Peyer's patch (tissue), 4 donors: ENCODE measurements around the gene RPS24. TPM values are rescaled to one million over a fixed set of nuclear protein-coding genes. Genes with fewer than 3 reads are reported as not detected.
"Not testable (repeated sequence)": the region's sequence is repeated elsewhere in the genome, so short reads cannot be mapped to it uniquely, and the experiment has no call there.

ENCODE experiments used
- DNase-seq, 3 donors: peaks; one replicate each; pipeline ENCODE4 v3.0.0-alpha.2; 2017 to 2019
- H3K27ac ChIP-seq, 4 donors: fragments of 200-600 bp; sonication (generic); one replicate each; pipeline ENCODE4 v1.5.1; 2016 to 2019
- H3K27me3 ChIP-seq, 2 donors: fragments of 200-600 bp; sonication (generic); one replicate each; pipeline ENCODE4 v1.5.1; 2019
- H3K36me3 ChIP-seq, 3 donors: fragments of 200-600 bp; sonication (generic); one replicate each; pipeline ENCODE4 v1.5.1; 2016 to 2019
- H3K4me1 ChIP-seq, 4 donors: fragments of 200-600 bp; sonication (generic); one replicate each; pipeline ENCODE4 v1.5.1; 2016 to 2019
- H3K4me3 ChIP-seq, 4 donors: fragments of 200-600 bp; sonication (generic); 1 replicate in 3 of 4; 2 replicates in 1 of 4; pipeline ENCODE4 v1.5.1; 2016 to 2019; ENCODE audit warnings: mild to moderate bottlenecking in 1 of 4
- H3K9me3 ChIP-seq, 4 donors: fragments of 200-600 bp; sonication (generic); one replicate each; pipeline ENCODE4 v1.5.1; 2016 to 2019; ENCODE audit warnings: mild to moderate bottlenecking in 1 of 4
- POLR2A ChIP-seq, 2 donors: fragments of 450-650 bp; IDR thresholded peaks; one replicate each; pipeline ENCODE4 v1.5.1; 2017; ENCODE audit warnings: antibody characterized with exemption in 2 of 2, mild to moderate bottlenecking in 2 of 2, moderate library complexity in 2 of 2
- total RNA-seq, 4 donors: library from RNA; depleted of rRNA; stranded (reverse); fragments of >200 nt; gene quantifications; one replicate each; pipeline ENCODE4 v1.1.0, GENCODE V29; 2016
- TF ChIP-seq, protein P1 (sequence below), 6 experiments: fragments of 450-650 bp in 4 of 6; fragments of 200-600 bp in 2 of 6; sonication (generic) in 1 of 6; IDR thresholded peaks; one replicate each; pipeline ENCODE4 v1.5.1; 2017 to 2019; ENCODE audit warnings: antibody characterized with exemption in 6 of 6, mild to moderate bottlenecking in 3 of 6, moderate library complexity in 1 of 6

Gene RPS24
- total RNA-seq, 4 donors from 2014 or later, result 999 to 2,177 (median 1,337) TPM

DNA sequence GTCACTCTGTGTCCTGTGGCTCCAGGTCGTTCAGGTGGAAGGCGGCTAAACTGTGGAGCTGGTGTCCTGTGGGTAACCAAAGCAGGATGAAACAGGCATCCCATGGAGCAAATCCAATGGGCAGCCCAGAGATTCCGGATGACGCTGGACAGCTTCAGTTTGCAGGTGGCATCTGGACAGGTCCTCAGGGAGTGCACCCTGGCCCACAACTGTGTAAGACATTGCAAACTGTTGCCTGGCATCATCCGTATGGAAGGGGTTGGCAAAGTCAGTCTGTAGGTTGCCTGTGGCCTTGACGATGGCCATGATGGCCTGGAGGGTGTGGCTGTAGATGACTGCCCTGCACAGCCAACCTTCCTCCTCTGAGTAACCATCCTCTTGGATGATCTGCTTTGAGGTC is 35.5 kb downstream of the RPS24 start:
- Histone ChIP-seq H3K9me3 (no peaks in the 10 kb centered on the region), H3K4me1 (no peaks in the 10 kb centered on the region), H3K36me3 (no peaks in the 10 kb centered on the region), H3K27me3 (no peaks in the 10 kb centered on the region), H3K27ac (no peak overlapping the region), H3K4me3 (no peak overlapping the region)
- no peak for DNase-seq
- TF ChIP-seq, protein P1, sequence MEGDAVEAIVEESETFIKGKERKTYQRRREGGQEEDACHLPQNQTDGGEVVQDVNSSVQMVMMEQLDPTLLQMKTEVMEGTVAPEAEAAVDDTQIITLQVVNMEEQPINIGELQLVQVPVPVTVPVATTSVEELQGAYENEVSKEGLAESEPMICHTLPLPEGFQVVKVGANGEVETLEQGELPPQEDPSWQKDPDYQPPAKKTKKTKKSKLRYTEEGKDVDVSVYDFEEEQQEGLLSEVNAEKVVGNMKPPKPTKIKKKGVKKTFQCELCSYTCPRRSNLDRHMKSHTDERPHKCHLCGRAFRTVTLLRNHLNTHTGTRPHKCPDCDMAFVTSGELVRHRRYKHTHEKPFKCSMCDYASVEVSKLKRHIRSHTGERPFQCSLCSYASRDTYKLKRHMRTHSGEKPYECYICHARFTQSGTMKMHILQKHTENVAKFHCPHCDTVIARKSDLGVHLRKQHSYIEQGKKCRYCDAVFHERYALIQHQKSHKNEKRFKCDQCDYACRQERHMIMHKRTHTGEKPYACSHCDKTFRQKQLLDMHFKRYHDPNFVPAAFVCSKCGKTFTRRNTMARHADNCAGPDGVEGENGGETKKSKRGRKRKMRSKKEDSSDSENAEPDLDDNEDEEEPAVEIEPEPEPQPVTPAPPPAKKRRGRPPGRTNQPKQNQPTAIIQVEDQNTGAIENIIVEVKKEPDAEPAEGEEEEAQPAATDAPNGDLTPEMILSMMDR (IDR thresholded peaks at IDR 0.05), result no peak

DNA sequence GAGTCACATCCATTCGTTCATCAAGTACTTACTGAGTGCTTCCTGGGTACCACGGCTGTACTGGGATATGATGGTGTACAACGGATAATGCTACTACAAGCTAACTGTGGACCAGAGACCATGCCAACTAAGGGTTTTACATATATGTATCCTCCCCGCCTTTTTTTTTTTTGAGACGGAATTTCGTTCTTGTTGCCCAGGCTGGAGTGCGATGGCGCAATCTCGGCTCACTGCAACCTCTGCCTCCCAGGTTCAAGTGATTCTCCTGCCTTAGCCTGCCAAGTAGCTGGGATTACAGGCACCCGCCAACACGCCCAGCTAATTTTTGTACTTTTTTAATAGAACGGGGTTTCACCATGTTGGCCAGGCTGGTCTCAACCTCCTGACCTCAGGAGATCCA is 36.4 kb downstream of the RPS24 start:
- not testable (repeated sequence) for H3K4me1 ChIP-seq, H3K9me3 ChIP-seq, H3K27ac ChIP-seq, H3K4me3 ChIP-seq, DNase-seq, H3K27me3 ChIP-seq, H3K36me3 ChIP-seq

DNA sequence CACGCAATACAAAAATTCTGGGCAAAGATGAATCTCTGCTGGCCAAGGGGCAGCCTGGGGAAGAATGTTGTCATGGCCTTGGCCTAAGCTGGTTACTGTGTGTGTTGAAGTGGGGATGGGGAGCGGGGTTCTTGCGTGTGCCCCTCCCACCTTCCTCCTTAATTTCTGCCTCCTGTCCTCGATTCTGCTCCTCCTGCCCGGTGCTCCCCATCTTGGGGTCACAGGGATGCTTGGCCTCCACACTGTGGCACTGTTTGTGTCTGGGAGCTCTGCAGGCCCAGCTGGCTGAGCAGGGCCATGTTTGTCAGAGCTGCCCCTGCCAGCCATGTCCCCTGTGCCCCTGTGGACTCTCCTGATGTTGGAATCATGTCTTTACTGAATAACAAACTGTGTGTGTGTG is 37.1 kb downstream of the RPS24 start:
- Histone ChIP-seq H3K4me3 (no peak overlapping the region), H3K36me3 (no peaks in the 10 kb centered on the region), H3K4me1 (no peaks in the 10 kb centered on the region), H3K27ac (no peak overlapping the region), H3K27me3 (no peaks in the 10 kb centered on the region), H3K9me3 (peaks cover 0 to 2% (median 0%) of the 10 kb centered on the region in 4 donors)
- TF ChIP-seq, protein P1 (IDR thresholded peaks at IDR 0.05), result no peak
- TF ChIP-seq POLR2A (IDR thresholded peaks at IDR 0.05), result no peak
- no peak for DNase-seq

DNA sequence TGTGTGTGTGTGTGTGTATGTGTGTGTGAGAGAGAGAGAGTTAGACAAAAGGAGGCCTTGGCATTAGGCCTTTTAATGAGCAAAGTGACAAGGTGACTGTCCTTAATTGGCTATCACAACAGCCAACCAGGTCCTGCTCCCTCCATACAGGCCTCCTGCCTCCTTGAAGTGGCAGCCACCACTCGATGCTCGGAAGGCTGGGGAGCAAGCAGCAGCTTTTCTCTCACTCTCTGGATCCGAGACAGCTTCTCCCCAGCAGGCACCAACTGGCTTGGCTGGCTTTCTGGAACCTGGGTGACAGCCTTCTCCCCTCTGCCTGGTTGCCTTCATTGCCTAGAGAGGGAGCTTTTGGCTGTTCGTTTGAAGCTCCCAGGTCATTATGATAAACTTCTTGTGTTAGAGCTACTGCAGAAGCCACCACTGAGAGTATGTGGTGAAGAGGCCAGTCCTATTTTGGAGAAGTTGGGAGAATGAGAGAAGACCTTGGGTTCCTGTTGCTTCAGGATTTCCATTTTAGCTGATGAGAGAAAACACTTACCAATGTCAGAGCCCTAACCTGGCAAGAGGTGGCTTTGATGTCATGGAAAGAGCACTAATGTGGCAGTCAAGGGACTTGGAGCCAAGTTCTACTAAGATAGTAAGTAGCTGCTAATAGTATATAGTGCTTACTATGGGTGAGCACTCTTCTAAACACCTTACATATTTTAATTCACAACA is 37.6 kb downstream of the RPS24 start:
- no peak overlapping the region for H3K27ac ChIP-seq
- H3K27me3 ChIP-seq, result no peaks in the 10 kb centered on the region
- no peak for DNase-seq
- H3K36me3 ChIP-seq, result no peaks in the 10 kb centered on the region
- H3K9me3 ChIP-seq, result peaks cover 0 to 3% (median 0%) of the 10 kb centered on the region in 4 donors
- H3K4me3 ChIP-seq, result no peak overlapping the region
- H3K4me1 ChIP-seq, result no peaks in the 10 kb centered on the region
- no peak for TF ChIP-seq POLR2A (IDR thresholded peaks at IDR 0.05)
- TF ChIP-seq, protein P1 (IDR thresholded peaks at IDR 0.05), result no peak

DNA sequence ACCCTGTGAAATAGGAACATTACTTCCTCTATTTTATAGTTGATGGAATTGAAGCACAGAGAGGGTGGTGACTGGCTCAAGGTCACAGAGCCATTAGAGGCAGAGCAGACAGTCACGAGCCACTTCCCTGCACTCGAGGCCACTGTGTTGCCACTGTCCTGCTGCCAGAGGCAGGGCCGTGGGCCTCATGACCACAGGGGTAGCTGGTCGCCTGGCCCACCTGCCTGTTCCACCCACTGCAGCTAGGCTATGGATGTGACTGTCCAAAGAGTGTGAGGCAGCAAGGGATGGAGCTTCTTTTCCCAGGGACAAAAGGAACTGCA is 38.2 kb downstream of the RPS24 start:
- H3K36me3 ChIP-seq, result no peaks in the 10 kb centered on the region
- no peak overlapping the region for H3K4me3 ChIP-seq
- H3K4me1 ChIP-seq, result no peaks in the 10 kb centered on the region
- DNase-seq, result no peak
- H3K9me3 ChIP-seq, result peaks cover 0 to 3% (median 0%) of the 10 kb centered on the region in 4 donors
- TF ChIP-seq, protein P1 (IDR thresholded peaks at IDR 0.05), result no peak
- TF ChIP-seq POLR2A (IDR thresholded peaks at IDR 0.05), result no peak
- no peaks in the 10 kb centered on the region for H3K27me3 ChIP-seq
- H3K27ac ChIP-seq, result no peak overlapping the region

DNA sequence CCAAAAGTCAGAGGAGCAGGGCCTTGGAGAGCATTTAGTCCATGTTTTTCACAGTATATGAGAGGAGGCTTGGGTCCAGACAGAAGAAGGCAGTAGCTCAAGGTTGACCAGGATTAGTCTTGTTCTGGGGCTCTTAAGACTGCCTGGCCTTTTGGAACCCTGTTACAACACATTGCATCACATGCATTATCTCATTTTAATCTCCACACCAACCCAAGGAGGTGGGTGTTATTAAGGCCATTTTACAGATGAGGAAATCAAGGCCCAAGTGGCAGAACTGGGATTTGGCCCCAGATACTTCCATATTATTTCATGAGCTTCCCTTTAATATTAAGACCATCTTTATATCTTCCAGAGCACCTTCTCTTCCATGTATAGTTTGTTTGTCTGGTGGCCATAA is 38.8 kb downstream of the RPS24 start:
- no peak for TF ChIP-seq POLR2A (IDR thresholded peaks at IDR 0.05)
- TF ChIP-seq, protein P1 (IDR thresholded peaks at IDR 0.05), result no peak
- H3K9me3 ChIP-seq, result peaks cover 0 to 3% (median 0%) of the 10 kb centered on the region in 4 donors
- no peaks in the 10 kb centered on the region for H3K4me1 ChIP-seq
- H3K27ac ChIP-seq, result no peak overlapping the region
- H3K4me3 ChIP-seq, result no peak overlapping the region
- no peaks in the 10 kb centered on the region for H3K36me3 ChIP-seq
- no peak for DNase-seq
- no peaks in the 10 kb centered on the region for H3K27me3 ChIP-seq

DNA sequence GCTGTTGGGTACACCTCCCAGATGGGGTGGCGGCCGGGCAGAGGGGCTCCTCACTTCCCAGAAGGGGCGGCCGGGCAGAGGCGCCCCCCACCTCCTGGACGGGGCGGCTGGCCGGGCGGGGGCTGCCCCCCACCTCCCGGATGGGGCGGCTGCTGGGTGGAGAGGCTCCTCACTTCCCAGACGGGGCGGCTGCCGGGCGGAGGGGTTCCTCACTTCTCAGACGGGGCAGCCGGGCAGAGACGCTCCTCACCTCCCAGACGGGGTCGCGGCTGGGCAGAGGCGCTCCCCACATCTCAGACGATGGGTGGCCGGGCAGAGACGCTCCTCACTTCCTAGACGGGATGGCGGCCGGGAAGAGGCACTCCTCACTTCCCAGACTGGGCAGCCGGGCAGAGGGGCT is 42.1 kb downstream of the RPS24 start:
- not testable (repeated sequence) for H3K27ac ChIP-seq, H3K4me1 ChIP-seq, H3K27me3 ChIP-seq, H3K4me3 ChIP-seq, H3K9me3 ChIP-seq, DNase-seq, H3K36me3 ChIP-seq
